Adrenal gland (tissue), 19 donors: ENCODE data around the gene NOS1. TPM values are rescaled to one million over a fixed set of nuclear protein-coding genes. Genes with fewer than 3 reads are reported as not detected.

Experiments used
- DNase-seq, 7 donors: peaks; one replicate each; pipeline ENCODE4 v3.0.0-alpha.2; 2019 to 2020
- H3K27ac ChIP-seq, 5 donors: fragments of 200-600 bp; sonication (generic) in 4 of 5; 1 replicate in 3 of 5; 2 replicates in 2 of 5; pipeline versions ENCODE4 v1.5.1 to v1.8.0; 2016 to 2020; ENCODE audit warnings: mild to moderate bottlenecking in 1 of 5
- H3K27me3 ChIP-seq: fragments of 200-600 bp; 2 replicates; pipeline ENCODE4 v1.8.0; 2021
- H3K36me3 ChIP-seq, 2 donors: fragments of 200-600 bp; replicated peaks in 1 of 2; 1 replicate in 1 of 2; 2 replicates in 1 of 2; pipeline versions ENCODE4 v1.5.1 to v1.8.0; 2018 to 2022
- H3K4me1 ChIP-seq, 2 donors: fragments of 200-600 bp; replicated peaks in 1 of 2; 1 replicate in 1 of 2; 2 replicates in 1 of 2; pipeline versions ENCODE4 v1.5.1 to v1.8.0; 2018 to 2021
- H3K4me3 ChIP-seq, 4 donors: fragments of 200-600 bp; sonication (generic) in 3 of 4; one replicate each; pipeline ENCODE4 v1.5.1; 2016 to 2018
- H3K9me3 ChIP-seq, 3 donors: fragments of 200-600 bp; sonication (generic) in 1 of 3; replicated peaks in 1 of 3; 1 replicate in 2 of 3; 2 replicates in 1 of 3; pipeline versions ENCODE4 v1.5.1 to v1.8.0; 2016 to 2021
- POLR2A ChIP-seq, 2 donors: fragments of 450-650 bp; IDR thresholded peaks; one replicate each; pipeline ENCODE4 v1.6.1; 2017; ENCODE audit warnings: antibody characterized with exemption in 2 of 2, mild to moderate bottlenecking in 2 of 2, moderate library complexity in 1 of 2
- WGBS, 4 donors: extraction: QIAGEN DNeasy Blood & Tissue Kit in 2 of 4; methylation state at CpG; one replicate each; pipeline versions ENCODE4 v1.1.5 to v1.1.7; 2013 to 2017; 5-methylcytosine and 5-hydroxymethylcytosine counted together
- intact Hi-C, 2 donors: fragments of 100-400 bp; cut with DNase I; formaldehyde crosslinking; loops; one replicate each; pipeline versions ENCODE4 v1.14.1 to v1.15.0; 2022 to 2023
- long read RNA-seq, 10 donors: library from polyadenylated mRNA in 3 of 10; unstranded in 2 of 10; stranded (forward) in 1 of 10; transcript quantifications; one replicate each; pipeline ENCODE4 v2.0.0 and lab custom pipeline, GENCODE V29; 2021 to 2026
- polyA plus RNA-seq, 3 donors: library from polyadenylated mRNA; stranded (reverse); fragments of 200-250 nt in 2 of 3; fragments of 350-450 nt in 1 of 3; fragmentation: Illumina TruSeq in 1 of 3; extraction: RNeasy Lipid Tissue Mini Kit (QIAGEN cat#74804) in 1 of 3; gene quantifications; one replicate each; pipeline ENCODE4 v1.2.3, GENCODE V29; 2013 to 2014
- total RNA-seq, 9 donors: library from RNA; depleted of rRNA in 4 of 9; stranded (reverse); fragments of >200 nt in 4 of 9; fragments of 120-200 nt in 1 of 9; fragmentation: NEBNext Ultra II Directional in 1 of 9; extraction: Animal tissue kit (Norgen Biotek cat#: 25700) in 1 of 9; gene quantifications; one replicate each; pipeline versions ENCODE4 v1.1.0 to v1.2.4, GENCODE V29; 2013 to 2023
- TF ChIP-seq, protein P1 (sequence below), 6 experiments: fragments of 450-650 bp in 4 of 6; fragments of 200-600 bp in 2 of 6; sonication (generic) in 1 of 6; IDR thresholded peaks; 1 replicate in 5 of 6; 2 replicates in 1 of 6; pipeline versions ENCODE4 v1.5.1 to v1.8.0; 2016 to 2021; ENCODE audit warnings: antibody characterized with exemption in 6 of 6, mild to moderate bottlenecking in 2 of 6, moderate library complexity in 1 of 6
- donor health status: healthy with polysubstance abuse.
- donor health status: Bipolar disorder and iron deficiency.
- donor health status: DM: yes; HTN: yes; CAD: no.
- donor health status: DM: no; HTN: no; CAD: no.
- donor health status: DM: no; HTN: no; CAD: no.
- donor health status: DM: yes; HTN: yes; CAD: no.

The NOS1 gene
- total RNA-seq (under 1 TPM in 7 of 9 donors, not detected in 2; under 0.01 to 0.18 (median 0.07) TPM), polyA plus RNA-seq (under 1 TPM; under 0.01 to 0.26 (median 0.07) TPM)
- long read RNA-seq, donor 1 = 0 reads
- long read RNA-seq, donor 2 = 0 reads
- long read RNA-seq, donor 3 = 0 reads
- long read RNA-seq, donor 4 = 0 reads
- long read RNA-seq, donor 5 = 0 reads
- long read RNA-seq, donor 6 = 0 reads
- long read RNA-seq, donor 7 = 0 reads
- long read RNA-seq, donor 8 = 0 reads
- long read RNA-seq, donor 9 = 0 reads
- long read RNA-seq, donor 10 = 0 reads

GRCh38 chr12:117361347-117361751, at the start of gene NOS1:
NOS1 (minus strand) TSS chr12:117361626; CDS start chr12:117331069, 30,557 bp downstream.
- intact Hi-C loops = loop anchor here (10.0 kb wide), 2 partner anchors 147 to 473 kb away; no protein-coding TSS in a partner anchor
- no peak for DNase-seq
- H3K36me3 ChIP-seq = no peaks in the 10 kb centered on the region
- no peak for TF ChIP-seq POLR2A (IDR thresholded peaks at IDR 0.05)
- TF ChIP-seq, protein P1, sequence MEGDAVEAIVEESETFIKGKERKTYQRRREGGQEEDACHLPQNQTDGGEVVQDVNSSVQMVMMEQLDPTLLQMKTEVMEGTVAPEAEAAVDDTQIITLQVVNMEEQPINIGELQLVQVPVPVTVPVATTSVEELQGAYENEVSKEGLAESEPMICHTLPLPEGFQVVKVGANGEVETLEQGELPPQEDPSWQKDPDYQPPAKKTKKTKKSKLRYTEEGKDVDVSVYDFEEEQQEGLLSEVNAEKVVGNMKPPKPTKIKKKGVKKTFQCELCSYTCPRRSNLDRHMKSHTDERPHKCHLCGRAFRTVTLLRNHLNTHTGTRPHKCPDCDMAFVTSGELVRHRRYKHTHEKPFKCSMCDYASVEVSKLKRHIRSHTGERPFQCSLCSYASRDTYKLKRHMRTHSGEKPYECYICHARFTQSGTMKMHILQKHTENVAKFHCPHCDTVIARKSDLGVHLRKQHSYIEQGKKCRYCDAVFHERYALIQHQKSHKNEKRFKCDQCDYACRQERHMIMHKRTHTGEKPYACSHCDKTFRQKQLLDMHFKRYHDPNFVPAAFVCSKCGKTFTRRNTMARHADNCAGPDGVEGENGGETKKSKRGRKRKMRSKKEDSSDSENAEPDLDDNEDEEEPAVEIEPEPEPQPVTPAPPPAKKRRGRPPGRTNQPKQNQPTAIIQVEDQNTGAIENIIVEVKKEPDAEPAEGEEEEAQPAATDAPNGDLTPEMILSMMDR (IDR thresholded peaks at IDR 0.05) = no peak
- H3K4me3 ChIP-seq = no peak within 1 kb of the TSS
- no peak within 1 kb of the TSS for H3K27ac ChIP-seq
- WGBS, 4 donors = 3 to 4% (median 3%) methylated on average over 6 to 33 of the region's 33 CpGs; no CpG with 5 or more reads in 1 of the 4 donors
- H3K27me3 ChIP-seq = peaks cover 56% of the 10 kb centered on the region
- no peaks in the 10 kb centered on the region for H3K9me3 ChIP-seq
- no peaks in the 10 kb centered on the region for H3K4me1 ChIP-seq

GRCh38 chr12:117409286-117409685, 47.9 kb upstream of the NOS1 start:
- Histone ChIP-seq H3K27ac (no peak overlapping the region), H3K27me3 (no peaks in the 10 kb centered on the region), H3K9me3 (no peaks in the 10 kb centered on the region), H3K36me3 (no peaks in the 10 kb centered on the region), H3K4me1 (no peaks in the 10 kb centered on the region), H3K4me3 (no peak overlapping the region)
- DNase-seq = no peak
- intact Hi-C loops = no loop called here
- TF ChIP-seq, protein P1 (IDR thresholded peaks at IDR 0.05) = no peak
- TF ChIP-seq POLR2A (IDR thresholded peaks at IDR 0.05) = no peak

DNA sequence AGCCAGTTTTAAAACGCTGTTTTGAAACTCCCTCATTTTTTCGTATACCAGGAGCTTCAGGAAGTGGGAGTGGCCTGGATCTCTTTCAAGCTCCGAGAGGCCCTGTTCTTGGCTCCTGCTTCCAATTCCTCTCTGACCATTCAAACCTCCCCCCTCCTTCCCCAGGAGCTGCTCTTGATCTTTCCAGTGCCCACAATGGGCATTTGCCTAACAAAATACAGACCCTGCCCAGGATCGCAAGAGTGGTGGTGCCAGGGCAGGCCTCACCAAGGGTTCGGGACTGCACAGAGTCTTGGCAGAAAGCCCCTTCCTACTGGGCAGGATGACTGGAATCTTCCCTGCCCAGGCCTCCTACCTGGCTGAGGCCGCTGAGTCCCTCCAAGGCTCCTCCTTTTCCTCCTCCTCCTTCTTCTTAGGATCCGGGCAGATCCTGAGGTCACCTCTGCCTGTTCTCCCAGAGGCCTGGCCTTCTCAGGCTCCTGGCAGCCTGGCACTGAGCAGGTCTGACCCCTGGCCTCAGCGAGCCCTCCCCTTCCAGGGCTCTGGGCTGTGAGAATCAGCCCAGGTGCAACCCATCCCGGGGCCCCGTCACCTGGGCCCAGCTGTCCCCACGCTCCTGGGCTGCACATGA, 46.9 kb upstream of the NOS1 start:
- H3K4me3 ChIP-seq = no peak overlapping the region
- DNase-seq = peak; percentile 40 to 79 (median 72)
- no peaks in the 10 kb centered on the region for H3K9me3 ChIP-seq

DNA sequence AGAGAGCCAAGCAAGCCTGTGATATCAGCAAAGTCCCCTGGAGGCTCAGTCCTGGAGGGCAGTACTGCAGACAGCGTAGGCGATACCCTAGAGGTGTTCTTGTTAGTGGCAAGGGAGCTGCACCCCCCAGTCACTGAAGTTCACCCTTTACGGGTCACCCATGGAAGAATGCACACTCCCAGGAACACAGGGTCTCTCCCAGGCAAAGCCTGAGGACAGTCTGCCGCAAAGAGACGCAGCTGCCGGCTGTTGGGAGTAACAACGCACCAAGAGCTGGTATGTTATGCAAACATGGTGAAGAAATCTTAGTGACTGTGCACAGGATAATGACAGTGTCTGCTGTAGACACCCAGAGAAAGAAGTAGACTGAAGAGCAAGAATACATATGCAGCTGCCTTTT, 43.5 kb upstream of the NOS1 start:
- no peak for TF ChIP-seq POLR2A (IDR thresholded peaks at IDR 0.05)
- TF ChIP-seq, protein P1 (IDR thresholded peaks at IDR 0.05) = no peak
- H3K27me3 ChIP-seq = no peaks in the 10 kb centered on the region
- H3K9me3 ChIP-seq = no peaks in the 10 kb centered on the region
- H3K4me1 ChIP-seq = no peaks in the 10 kb centered on the region
- WGBS, 4 donors = 57 to 82% (median 74%) methylated on average over 7 of the region's 7 CpGs
- intact Hi-C loops = no loop called here
- no peaks in the 10 kb centered on the region for H3K36me3 ChIP-seq
- DNase-seq = no peak
- H3K4me3 ChIP-seq = no peak overlapping the region
- no peak overlapping the region for H3K27ac ChIP-seq

More for the DNA sequence above, 46.9 kb upstream of the NOS1 start:
- Histone ChIP-seq H3K27ac (no peak overlapping the region), H3K4me1 (no peaks in the 10 kb centered on the region), H3K36me3 (no peaks in the 10 kb centered on the region), H3K27me3 (no peaks in the 10 kb centered on the region)
- WGBS, 4 donors = 21 to 47% (median 36%) methylated on average over 4 to 11 of the region's 11 CpGs
- intact Hi-C loops = no loop called here
- no peak for TF ChIP-seq POLR2A (IDR thresholded peaks at IDR 0.05)
- TF ChIP-seq, protein P1 (IDR thresholded peaks at IDR 0.05) = no peak
